ENCODE results near the gene MESP1.

The MESP1 gene

DNA sequence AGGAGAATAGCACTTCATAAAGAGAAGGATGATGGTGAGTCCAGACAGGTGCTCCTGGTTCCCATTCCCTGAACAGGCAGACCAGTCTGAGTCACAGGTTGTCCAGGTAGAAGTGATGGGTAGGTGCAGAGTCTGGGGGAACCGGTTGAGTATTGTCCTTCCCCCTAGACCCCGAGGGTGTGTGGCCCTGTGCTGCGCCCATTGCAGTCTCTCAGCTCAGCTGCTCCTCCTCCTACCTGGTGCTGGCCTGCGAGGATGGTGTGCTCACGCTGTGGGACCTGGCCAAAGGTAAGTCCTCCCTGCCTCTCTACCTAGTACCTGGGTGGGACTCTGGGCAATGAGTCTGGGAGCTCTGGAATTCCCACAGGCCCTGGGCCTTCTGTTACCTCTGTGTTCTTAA is 19.8 kb downstream of the MESP1 start:
- H3K27ac ChIP-seq = no peak overlapping the region
- TF ChIP-seq CTCF (conservative IDR thresholded peaks at IDR 0.05) = no peak

- no peak for TF ChIP-seq CTCF (conservative IDR thresholded peaks at IDR 0.05)
- no peak overlapping the region for H3K27ac ChIP-seq
These were observed 22.8 kb downstream of the MESP1 start for GRCh38 chr15:89728254-89728653.

DNA sequence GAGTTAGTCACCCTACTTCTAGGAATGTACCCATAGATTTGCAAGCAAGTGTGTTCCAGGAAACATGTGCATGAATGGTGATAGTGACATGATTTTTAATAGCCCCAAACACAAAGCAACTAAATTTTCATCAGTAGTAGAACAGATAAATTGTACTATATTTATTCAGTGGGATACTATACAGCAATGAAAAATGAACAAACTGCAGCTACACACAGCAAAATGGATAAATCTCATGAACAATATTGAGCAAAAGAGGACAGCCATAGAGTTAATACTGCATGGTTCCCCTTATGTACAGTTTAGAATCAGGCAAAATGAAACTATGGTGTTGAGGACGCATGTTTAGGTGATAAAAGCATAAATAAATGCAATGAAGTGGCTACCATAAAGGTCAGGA is 26.0 kb downstream of the MESP1 start:
- no peak overlapping the region for H3K27ac ChIP-seq
- no peak for TF ChIP-seq CTCF (conservative IDR thresholded peaks at IDR 0.05)

- H3K27ac ChIP-seq = no peak overlapping the region
- TF ChIP-seq CTCF (conservative IDR thresholded peaks at IDR 0.05) = no peak
These were observed 26.4 kb downstream of the MESP1 start for GRCh38 chr15:89724621-89725020.

GRCh38 chr15:89723031-89723430 is 28.0 kb downstream of the MESP1 start:
- no peak overlapping the region for H3K27ac ChIP-seq
- TF ChIP-seq CTCF (conservative IDR thresholded peaks at IDR 0.05) = no peak

GRCh38 chr15:89714775-89715174 is 36.3 kb downstream of the MESP1 start:
- no peak for TF ChIP-seq CTCF (conservative IDR thresholded peaks at IDR 0.05)
- no peak overlapping the region for H3K27ac ChIP-seq

- TF ChIP-seq CTCF (conservative IDR thresholded peaks at IDR 0.05) = no peak
These were observed 43.5 kb downstream of the MESP1 start for GRCh38 chr15:89707577-89707976.

DNA sequence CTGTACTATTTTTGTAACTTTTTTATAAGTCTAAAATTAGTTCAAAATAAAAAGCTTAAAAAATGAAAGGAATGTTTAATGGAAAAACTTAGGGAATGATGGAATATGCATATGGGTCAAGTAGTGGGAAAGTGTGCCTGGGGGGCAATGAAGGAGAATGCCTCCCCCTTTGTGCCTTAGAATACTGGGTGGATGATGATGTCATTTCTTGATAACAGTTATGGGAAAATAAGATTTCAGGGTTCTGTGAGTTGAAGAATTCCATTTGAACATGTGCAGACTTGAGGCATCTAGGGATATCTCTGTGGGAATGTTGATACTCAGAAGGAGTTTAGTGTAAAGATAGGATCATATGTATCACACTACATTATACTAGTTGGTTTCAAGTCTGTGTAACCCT is 46.6 kb downstream of the MESP1 start:
- TF ChIP-seq CTCF (conservative IDR thresholded peaks at IDR 0.05) = no peak
- no peak overlapping the region for H3K27ac ChIP-seq

More at GRCh38 chr15:89707577-89707976, 43.5 kb downstream of the MESP1 start:
- no peak overlapping the region for H3K27ac ChIP-seq

All from VCaP (cell line).